GM18868 (cell line): ENCODE measurements around the gene USP22.

Experiments used
- ATAC-seq: cut with Tn5 transposase; IDR thresholded peaks from one replicate; pipeline ENCODE4 v1.9.1; 2021; ENCODE audit warnings: mild to moderate bottlenecking, moderate library complexity; ENCODE audit not compliant: unreplicated experiment

The USP22 gene

GRCh38 chr17:21021208-21021803, 21.5 kb downstream of the USP22 start:
- ATAC-seq, result no peak

GRCh38 chr17:21020622-21021021, 22.2 kb downstream of the USP22 start:
- ATAC-seq, result peak; percentile 27

- peak; percentile 95 for ATAC-seq
These were observed 22.7 kb downstream of the USP22 start for GRCh38 chr17:21019976-21020586.

- ATAC-seq, result no peak
These were observed 23.9 kb downstream of the USP22 start for GRCh38 chr17:21018894-21019293.

GRCh38 chr17:21017861-21018260, 24.9 kb downstream of the USP22 start:
- ATAC-seq, result no peak

- ATAC-seq, result no peak
These were observed 25.6 kb downstream of the USP22 start for GRCh38 chr17:21017256-21017655.

GRCh38 chr17:21016826-21017225, 26.0 kb downstream of the USP22 start:
- no peak for ATAC-seq

GRCh38 chr17:21015564-21015963, 27.2 kb downstream of the USP22 start:
- ATAC-seq, result no peak

- no peak for ATAC-seq
These were observed 28.3 kb downstream of the USP22 start for GRCh38 chr17:21014498-21014897.

- no peak for ATAC-seq
These were observed 28.8 kb downstream of the USP22 start for GRCh38 chr17:21013983-21014382.

- ATAC-seq, result no peak
These were observed 30.1 kb downstream of the USP22 start for GRCh38 chr17:21012736-21013135.

- ATAC-seq, result no peak
These were observed 31.9 kb downstream of the USP22 start for GRCh38 chr17:21010705-21011596.

GRCh38 chr17:21008992-21009671, 33.7 kb downstream of the USP22 start:
- ATAC-seq, result no peak

GRCh38 chr17:21008160-21008915, 34.5 kb downstream of the USP22 start:
- ATAC-seq, result no peak

- no peak for ATAC-seq
These were observed 35.2 kb downstream of the USP22 start for GRCh38 chr17:21007646-21008045.

- ATAC-seq, result no peak
These were observed 37.0 kb downstream of the USP22 start for GRCh38 chr17:21005803-21006202.

GRCh38 chr17:21005367-21005766, 37.4 kb downstream of the USP22 start:
- no peak for ATAC-seq

GRCh38 chr17:21004016-21004930, 38.5 kb downstream of the USP22 start:
- no peak for ATAC-seq

- no peak for ATAC-seq
These were observed 39.7 kb downstream of the USP22 start for GRCh38 chr17:21003007-21003621.
